Fibroblast of pulmonary artery (primary cell): ENCODE results near the gene CDC25C.
"Not testable (repeated sequence)": the region's sequence is repeated elsewhere in the genome, so short reads cannot be mapped to it uniquely, and the experiment has no call there.

Source experiments
- DNase-seq: peaks from one replicate; pipeline ENCODE4 v3.0.0-alpha.2; 2010; ENCODE audit warnings: low read depth
- H3K4me3 ChIP-seq: replicated peaks from 2 replicates; pipeline ENCODE4 v1.5.1; 2011; ENCODE audit warnings: low read depth, mild to moderate bottlenecking, control low read depth, low read length, moderate library complexity
- TF ChIP-seq, protein P1 (sequence below): IDR thresholded peaks from 2 replicates; pipeline ENCODE4 v1.5.1; 2011; ENCODE audit warnings: mild to moderate bottlenecking, control low read depth, low read length, inconsistent platforms; ENCODE audit errors: missing control alignments

The CDC25C gene

DNA sequence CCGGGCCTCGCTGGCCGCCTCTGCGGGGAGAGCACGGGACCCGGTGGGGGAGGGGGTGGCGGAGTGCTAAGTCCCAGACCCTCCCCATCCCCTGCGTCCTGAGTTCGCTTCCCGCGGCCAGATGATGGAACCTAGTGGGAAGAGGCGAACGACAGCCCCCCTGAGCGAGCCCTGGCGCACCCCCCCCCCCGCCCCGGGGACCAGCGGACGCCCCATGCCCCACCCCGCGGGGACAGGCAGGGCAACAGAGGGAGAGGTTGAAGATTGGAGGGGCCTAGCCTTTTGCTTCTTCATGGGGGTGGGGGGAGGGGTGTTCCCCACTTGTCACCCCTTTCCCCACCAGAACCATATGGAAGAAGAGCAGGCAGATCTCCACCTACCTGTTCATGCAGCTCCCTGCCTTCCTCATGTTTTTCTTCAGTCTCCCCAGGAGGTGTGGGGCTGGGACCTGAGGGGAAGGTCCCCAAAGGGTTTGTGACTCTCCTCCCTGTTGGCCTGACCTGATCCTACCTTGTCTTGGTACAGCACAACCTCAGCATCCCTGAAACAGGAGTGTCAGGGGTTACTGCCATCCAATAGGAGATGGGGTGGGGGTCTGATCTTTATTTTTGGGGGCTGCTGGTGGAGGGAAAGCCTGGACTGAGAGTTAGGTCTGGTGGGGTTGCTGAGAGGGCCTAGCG lies 6.9 kb upstream of the CDC25C start:
- no peak for DNase-seq
- TF ChIP-seq, protein P1, sequence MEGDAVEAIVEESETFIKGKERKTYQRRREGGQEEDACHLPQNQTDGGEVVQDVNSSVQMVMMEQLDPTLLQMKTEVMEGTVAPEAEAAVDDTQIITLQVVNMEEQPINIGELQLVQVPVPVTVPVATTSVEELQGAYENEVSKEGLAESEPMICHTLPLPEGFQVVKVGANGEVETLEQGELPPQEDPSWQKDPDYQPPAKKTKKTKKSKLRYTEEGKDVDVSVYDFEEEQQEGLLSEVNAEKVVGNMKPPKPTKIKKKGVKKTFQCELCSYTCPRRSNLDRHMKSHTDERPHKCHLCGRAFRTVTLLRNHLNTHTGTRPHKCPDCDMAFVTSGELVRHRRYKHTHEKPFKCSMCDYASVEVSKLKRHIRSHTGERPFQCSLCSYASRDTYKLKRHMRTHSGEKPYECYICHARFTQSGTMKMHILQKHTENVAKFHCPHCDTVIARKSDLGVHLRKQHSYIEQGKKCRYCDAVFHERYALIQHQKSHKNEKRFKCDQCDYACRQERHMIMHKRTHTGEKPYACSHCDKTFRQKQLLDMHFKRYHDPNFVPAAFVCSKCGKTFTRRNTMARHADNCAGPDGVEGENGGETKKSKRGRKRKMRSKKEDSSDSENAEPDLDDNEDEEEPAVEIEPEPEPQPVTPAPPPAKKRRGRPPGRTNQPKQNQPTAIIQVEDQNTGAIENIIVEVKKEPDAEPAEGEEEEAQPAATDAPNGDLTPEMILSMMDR: no peak
- peak overlapping the region; percentile 78 for H3K4me3 ChIP-seq

DNA sequence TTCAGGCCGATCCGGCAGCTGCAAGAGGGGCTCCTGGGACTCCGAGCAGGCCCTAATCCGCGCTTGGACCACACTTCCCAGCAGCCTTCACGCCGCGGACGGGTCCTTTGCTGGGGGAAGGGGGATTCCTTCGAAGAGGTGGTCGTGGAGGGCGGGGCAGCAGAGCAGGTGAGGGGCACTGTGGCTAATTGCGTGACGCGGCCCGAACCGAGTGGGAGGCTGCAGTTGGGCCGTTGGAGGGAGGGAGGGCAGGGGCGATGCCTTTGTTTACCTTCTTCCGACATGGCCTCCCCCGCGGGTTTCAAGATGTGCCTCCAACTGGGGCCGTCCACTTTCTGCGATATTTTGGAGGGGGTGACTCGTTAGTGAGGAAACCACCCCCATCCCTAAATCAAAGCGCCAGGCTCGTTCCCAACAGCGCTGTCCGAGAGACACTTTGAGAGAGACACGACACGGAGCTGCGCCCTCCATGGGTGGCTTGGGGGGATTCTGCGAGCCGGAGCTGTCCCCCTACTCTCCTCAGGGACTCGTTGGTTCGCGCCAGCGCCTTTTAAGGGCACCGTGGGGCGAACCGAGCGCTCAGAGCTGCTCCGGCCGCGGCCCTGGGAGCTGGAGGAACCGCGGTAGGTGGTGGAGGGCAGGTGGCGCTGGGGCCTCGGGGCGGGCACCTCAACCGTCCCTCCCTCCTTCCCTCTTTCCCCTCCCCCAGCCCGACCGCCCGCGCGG lies 6.2 kb upstream of the CDC25C start, which contains the start of gene FAM53C:
Gene FAM53C, plus strand, starts transcription at position 582 of the 726 bp plus-strand sequence. CDS start 3,070 bp downstream, outside the sequence.
- H3K4me3 ChIP-seq: peak within 1 kb of the TSS; percentile 78
- DNase-seq: peak; percentile 95
- TF ChIP-seq, protein P1: no peak

- DNase-seq: peak; percentile 87
- H3K4me3 ChIP-seq: peak overlapping the region; percentile 78
- TF ChIP-seq, protein P1: no peak
These were observed 5.5 kb upstream of the CDC25C start for GRCh38 chr5:138336952-138337684.

DNA sequence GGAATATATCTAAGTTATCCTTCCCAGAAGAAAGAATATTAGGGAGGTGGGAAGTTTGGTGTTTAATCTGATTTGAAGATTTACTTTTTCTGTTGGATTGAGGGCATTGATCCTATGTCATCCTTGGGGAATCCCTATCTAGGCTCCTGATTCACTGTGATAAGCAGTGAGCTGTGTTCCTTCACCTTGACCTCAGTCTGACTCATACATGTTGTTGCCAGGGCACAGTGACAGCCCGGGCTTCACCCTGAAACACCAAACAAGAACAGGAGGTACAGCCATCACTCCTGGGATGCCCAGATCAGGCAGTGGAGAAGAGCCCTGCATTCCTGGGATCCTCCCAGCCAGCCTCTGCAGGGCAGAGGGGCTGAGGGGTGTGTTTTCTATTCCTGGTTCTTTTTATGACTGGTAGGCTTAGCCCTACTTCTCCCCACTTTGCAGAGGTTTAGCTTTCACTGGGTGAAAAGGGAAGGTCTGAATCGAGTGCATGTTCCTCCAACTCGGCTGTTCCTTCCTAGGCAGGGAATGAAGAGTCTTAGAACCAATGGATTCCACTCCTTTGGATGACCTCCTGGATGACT lies 3.4 kb upstream of the CDC25C start:
- TF ChIP-seq, protein P1: no peak
- H3K4me3 ChIP-seq: no peak overlapping the region
- no peak for DNase-seq

- H3K4me3 ChIP-seq: peak overlapping the region; percentile 72
- TF ChIP-seq, protein P1: no peak
- no peak for DNase-seq
These were observed 673 bp downstream of the CDC25C start for GRCh38 chr5:138330813-138331448.

GRCh38 chr5:138318211-138318610 lies 13.4 kb downstream of the CDC25C start:
- not testable (repeated sequence) for DNase-seq, H3K4me3 ChIP-seq
